SK-N-SH treated with all-trans-retinoic acid at 6 μM for 48 hours (cell line): ENCODE data around the gene RAB6A.
"Not testable (repeated sequence)": the region's sequence is repeated elsewhere in the genome, so short reads cannot be mapped to it uniquely, and the experiment has no call there.

Experiments used
- ATAC-seq: fragments of 200-7000 bp; cut with Tn5 transposase; 3 replicates; pipeline ENCODE4 v1.9.1; 2020; ENCODE audit warnings: mild to moderate bottlenecking, moderate library complexity
- ARNTL ChIP-seq: fragments of 450-650 bp; formaldehyde crosslinking; IDR thresholded peaks from 2 replicates; pipeline ENCODE4 v1.5.0; 2020; ENCODE audit warnings: low read depth, mild to moderate bottlenecking, moderate library complexity, borderline replicate concordance
- CREB5 ChIP-seq: fragments of 250-450 bp; sonication (Bioruptor Pico); IDR thresholded peaks from 2 replicates; pipeline ENCODE4 v1.5.1; 2020; ENCODE audit warnings: low read depth, mild to moderate bottlenecking, moderate library complexity
- CSDC2 ChIP-seq: fragments of 250-450 bp; sonication (Bioruptor Pico); IDR thresholded peaks from 2 replicates; pipeline ENCODE4 v1.5.0; 2020; ENCODE audit warnings: mild to moderate bottlenecking, moderate library complexity
- CSRNP3 ChIP-seq: fragments of 250-450 bp; sonication (Bioruptor Pico); IDR thresholded peaks from 2 replicates; pipeline ENCODE4 v1.5.1; 2021; ENCODE audit warnings: mild to moderate bottlenecking, moderate library complexity
- ESRRG ChIP-seq: fragments of 250-450 bp; sonication (Bioruptor Pico); IDR thresholded peaks from 2 replicates; pipeline ENCODE4 v1.6.1; 2021; ENCODE audit warnings: mild to moderate bottlenecking
- GLIS3 ChIP-seq: fragments of 250-450 bp; sonication (Bioruptor Pico); IDR thresholded peaks from 2 replicates; pipeline ENCODE4 v1.5.0; 2020; ENCODE audit warnings: mild to moderate bottlenecking, moderate library complexity
- OSR1 ChIP-seq: fragments of 250-450 bp; sonication (Bioruptor Pico); IDR thresholded peaks from 2 replicates; pipeline ENCODE4 v1.8.0; 2022; ENCODE audit warnings: moderate library complexity, mild to moderate bottlenecking, inconsistent platforms
- PATZ1 ChIP-seq: fragments of 250-450 bp; sonication (Bioruptor Pico); IDR thresholded peaks from 2 replicates; pipeline ENCODE4 v1.8.0; 2020; ENCODE audit warnings: mild to moderate bottlenecking, moderate library complexity, borderline replicate concordance
- PPARA ChIP-seq: fragments of 250-450 bp; sonication (Bioruptor Pico); IDR thresholded peaks from 2 replicates; pipeline ENCODE4 v1.5.0; 2020; ENCODE audit warnings: mild to moderate bottlenecking, borderline replicate concordance
- SNAI2 ChIP-seq: fragments of 250-450 bp; sonication (Bioruptor Pico); IDR thresholded peaks from 2 replicates; pipeline ENCODE4 v1.5.0; 2020; ENCODE audit warnings: mild to moderate bottlenecking, moderate library complexity
- TCF4 ChIP-seq: fragments of 250-450 bp; sonication (Bioruptor Pico); IDR thresholded peaks from 2 replicates; pipeline ENCODE4 v1.8.0; 2021; ENCODE audit warnings: mild to moderate bottlenecking, moderate library complexity, borderline replicate concordance
- TOX ChIP-seq: fragments of 250-450 bp; sonication (Bioruptor Pico); IDR thresholded peaks from 2 replicates; pipeline ENCODE4 v1.8.0; 2021; ENCODE audit warnings: mild to moderate bottlenecking, moderate library complexity, borderline replicate concordance
- TSHZ2 ChIP-seq: fragments of 250-450 bp; sonication (Bioruptor Pico); IDR thresholded peaks from 2 replicates; pipeline ENCODE4 v1.5.0; 2020; ENCODE audit warnings: mild to moderate bottlenecking, moderate library complexity
- ZC3H10 ChIP-seq: fragments of 250-450 bp; sonication (Bioruptor Pico); IDR thresholded peaks from 2 replicates; pipeline ENCODE4 v1.5.1; 2021; ENCODE audit warnings: mild to moderate bottlenecking, moderate library complexity
- ZFP30 ChIP-seq: fragments of 450-650 bp; formaldehyde crosslinking; IDR thresholded peaks from 2 replicates; pipeline ENCODE4 v1.5.0; 2022; ENCODE audit warnings: mild to moderate bottlenecking, moderate library complexity
- ZNF565 ChIP-seq: fragments of 450-650 bp; formaldehyde crosslinking; conservative IDR thresholded peaks from 2 replicates; pipeline ENCODE4 v1.5.0; 2020; ENCODE audit warnings: low read depth, mild to moderate bottlenecking, moderate library complexity
- ZNF8 ChIP-seq: fragments of 450-650 bp; formaldehyde crosslinking; IDR thresholded peaks from 2 replicates; pipeline ENCODE4 v1.5.0; 2020; ENCODE audit warnings: mild to moderate bottlenecking, moderate library complexity

RAB6A gene

GRCh38 chr11:73783483-73784020 lies 22.7 kb upstream of the RAB6A start:
- no peak for ATAC-seq
- TF ChIP-seq CSDC2 = no peak
- no peak for TF ChIP-seq OSR1 (CRISPR knock-in tag)
- no peak for TF ChIP-seq TCF4 (CRISPR knock-in tag)
- no peak for TF ChIP-seq ZC3H10 (CRISPR knock-in tag)
- TF ChIP-seq TOX (CRISPR knock-in tag) = no peak
- no peak for TF ChIP-seq ESRRG (CRISPR knock-in tag)
- TF ChIP-seq ZNF565 = no peak
- no peak for TF ChIP-seq PPARA (CRISPR knock-in tag)
- no peak for TF ChIP-seq CSRNP3 (CRISPR knock-in tag)
- no peak for TF ChIP-seq ZNF8 (CRISPR knock-in tag)
- TF ChIP-seq CREB5 (CRISPR knock-in tag) = no peak
- TF ChIP-seq SNAI2 (CRISPR knock-in tag) = no peak
- TF ChIP-seq PATZ1 (CRISPR knock-in tag) = no peak
- TF ChIP-seq ZFP30 = no peak
- TF ChIP-seq, all 23 proteins: peak for 0

- TF ChIP-seq OSR1 (CRISPR knock-in tag) (no peak), TSHZ2 (CRISPR knock-in tag) (no peak), ARNTL (CRISPR knock-in tag) (no peak)
- ATAC-seq = no peak
These were observed 20.4 kb upstream of the RAB6A start for GRCh38 chr11:73781303-73781702.

- peak; percentile 100 for ATAC-seq
These were observed 18.4 kb upstream of the RAB6A start for GRCh38 chr11:73779084-73779902.

GRCh38 chr11:73770811-73771210 lies 9.9 kb upstream of the RAB6A start:
- ATAC-seq = not testable (repeated sequence)

More at GRCh38 chr11:73779084-73779902, 18.4 kb upstream of the RAB6A start:
- 0 out of 2 replicates have a peak, but pooled peaks have one; percentile 26 for TF ChIP-seq TSHZ2 (CRISPR knock-in tag)
- peak; percentile 78; the same call in 1 of the 2 replicates for TF ChIP-seq CREB5 (CRISPR knock-in tag)
- TF ChIP-seq ZNF565 = 0 out of 2 replicates have a peak, but pooled peaks have one; percentile 36
- no peak for TF ChIP-seq GLIS3 (CRISPR knock-in tag)
